Right cardiac atrium (tissue), 5 donors: Measurements from ENCODE around the gene KSR1. TPM values are rescaled to one million over a fixed set of nuclear protein-coding genes. Genes with fewer than 3 reads are reported as not detected.
A peak's percentile ranks its signal among the peaks of the same experiment; 100 is the strongest.
"Not testable (repeated sequence)": the region's sequence is repeated elsewhere in the genome, so short reads cannot be mapped to it uniquely, and the experiment has no call there.

Experiments used
- ATAC-seq, 2 donors: fragments of 200-7000 bp; cut with Tn5 transposase; one replicate each; pipeline versions ENCODE4 v1.8.0 to v1.9.1; 2020; ENCODE audit warnings: moderate library complexity in 2 of 2, mild to moderate bottlenecking in 1 of 2
- DNase-seq, 3 donors: peaks; one replicate each; pipeline ENCODE4 v3.0.0-alpha.2; 2020
- H3K27ac ChIP-seq: one replicate; pipeline ENCODE4 v1.5.1; 2013; ENCODE audit warnings: mild to moderate bottlenecking, low read length, control low read depth, moderate library complexity
- H3K27me3 ChIP-seq: one replicate; pipeline ENCODE4 v1.6.1; 2013; ENCODE audit not compliant: control insufficient read depth, insufficient read depth
- H3K4me1 ChIP-seq: one replicate; pipeline ENCODE4 v1.6.1; 2013; ENCODE audit warnings: low read length; ENCODE audit not compliant: control insufficient read depth, insufficient read depth
- H3K4me3 ChIP-seq: one replicate; pipeline ENCODE4 v1.5.1; 2013; ENCODE audit warnings: low read length, control low read depth
- H3K9me3 ChIP-seq: one replicate; pipeline ENCODE4 v1.6.1; 2013; ENCODE audit warnings: low read length; ENCODE audit not compliant: control insufficient read depth
- WGBS: extraction: QIAGEN DNeasy Blood & Tissue Kit; methylation state at CpG from one replicate; pipeline ENCODE4 v1.1.7; 2013; 5-methylcytosine and 5-hydroxymethylcytosine counted together
- intact Hi-C, 4 donors: fragments of 100-400 bp; cut with DNase I; formaldehyde crosslinking; loops; one replicate each; pipeline versions ENCODE4 v1.11.0 to v1.14.0; 2022 to 2023
- polyA plus RNA-seq: library from polyadenylated mRNA; stranded (reverse); fragments of 200-250 nt; gene quantifications from one replicate; pipeline ENCODE4 v1.2.3, GENCODE V29; 2013
- total RNA-seq, 4 donors: library from RNA; stranded (reverse); fragmentation: NEBNext Ultra II Directional; extraction: Animal tissue kit (Norgen Biotek cat#: 25700); gene quantifications; one replicate each; pipeline ENCODE4 v1.2.1, GENCODE V29; 2021
- donor health status: healthy with polysubstance abuse.
- donor health status: DM: no; HTN: yes; CAD: no.
- donor health status: DM: no; HTN: no; CAD: no.
- donor health status: DM: no; HTN: yes; CAD: no; lungs with severe emphysema.
- donor health status: DM: yes; HTN: yes; CAD: no.

Gene KSR1
- total and polyA plus RNA-seq, 5 donors: 8.7 to 22.7 (median 13.1) TPM

- Histone ChIP-seq H3K4me1 (no peaks in the 10 kb centered on the region), H3K4me3 (no peak overlapping the region), H3K27me3 (no peaks in the 10 kb centered on the region), H3K27ac (no peak overlapping the region), H3K9me3 (no peaks in the 10 kb centered on the region)
- intact Hi-C loops: no loop called here
- DNase-seq: peak in 2 of 3 donors; percentile 6 to 22
- 86% methylated on average over 10 of the region's 10 CpGs for WGBS
- ATAC-seq: no peak
Observed at GRCh38 chr17:27621942-27622559, 165.8 kb downstream of the KSR1 start.

- Histone ChIP-seq H3K4me1 (no peaks in the 10 kb centered on the region), H3K4me3 (no peak overlapping the region), H3K9me3 (no peaks in the 10 kb centered on the region), H3K27ac (no peak overlapping the region), H3K27me3 (no peaks in the 10 kb centered on the region)
- peak in 2 of 3 donors; percentile 72 to 81 for DNase-seq
- intact Hi-C loops: no loop called here
- peak in 1 of 2 donors; percentile 66 for ATAC-seq
- 75% methylated on average over 4 of the region's 4 CpGs for WGBS
Observed at GRCh38 chr17:27622986-27623385, 166.7 kb downstream of the KSR1 start.

GRCh38 chr17:27623614-27624013 is 167.4 kb downstream of the KSR1 start:
- ATAC-seq (no peak), DNase-seq (peak in 2 of 3 donors; percentile 35 to 47)
- 76% methylated on average over 6 of the region's 6 CpGs for WGBS
- no peak overlapping the region for H3K27ac ChIP-seq
- intact Hi-C loops: no loop called here
- no peaks in the 10 kb centered on the region for H3K9me3 ChIP-seq
- H3K27me3 ChIP-seq: no peaks in the 10 kb centered on the region
- H3K4me1 ChIP-seq: no peaks in the 10 kb centered on the region
- no peak overlapping the region for H3K4me3 ChIP-seq

GRCh38 chr17:27624539-27624938 is 168.3 kb downstream of the KSR1 start:
- Histone ChIP-seq H3K4me3 (no peak overlapping the region), H3K27me3 (no peaks in the 10 kb centered on the region), H3K27ac (no peak overlapping the region), H3K4me1 (no peaks in the 10 kb centered on the region), H3K9me3 (no peaks in the 10 kb centered on the region)
- 78% methylated on average over 3 of the region's 3 CpGs for WGBS
- ATAC-seq (peak in 1 of 2 donors; percentile 27), DNase-seq (peak in 2 of 3 donors; percentile 29 to 41)
- intact Hi-C loops: no loop called here

- Histone ChIP-seq H3K27ac (no peak overlapping the region), H3K4me1 (no peaks in the 10 kb centered on the region), H3K9me3 (no peaks in the 10 kb centered on the region), H3K27me3 (no peaks in the 10 kb centered on the region), H3K4me3 (no peak overlapping the region)
- ATAC-seq (no peak), DNase-seq (no peak)
- intact Hi-C loops: no loop called here
- 89% methylated on average over 5 of the region's 5 CpGs for WGBS
Observed at GRCh38 chr17:27625856-27626255, 169.6 kb downstream of the KSR1 start.

- H3K4me1 ChIP-seq: peaks cover 2% of the 10 kb centered on the region
- WGBS: 90% methylated on average over 10 of the region's 10 CpGs
- peak in 2 of 3 donors; percentile 9 to 26 for DNase-seq
- no peaks in the 10 kb centered on the region for H3K9me3 ChIP-seq
- ATAC-seq: no peak
- H3K4me3 ChIP-seq: no peak overlapping the region
- intact Hi-C loops: no loop called here
- no peaks in the 10 kb centered on the region for H3K27me3 ChIP-seq
- no peak overlapping the region for H3K27ac ChIP-seq
Observed at GRCh38 chr17:27627514-27627913, 171.3 kb downstream of the KSR1 start.

- ATAC-seq: no peak
- intact Hi-C loops: no loop called here
- Histone ChIP-seq H3K4me3 (no peak overlapping the region), H3K9me3 (no peaks in the 10 kb centered on the region), H3K4me1 (peaks cover 7% of the 10 kb centered on the region), H3K27me3 (no peaks in the 10 kb centered on the region), H3K27ac (no peak overlapping the region)
- WGBS: 92% methylated on average over 5 of the region's 5 CpGs
- peak in 1 of 3 donors; percentile 6 for DNase-seq
Observed at GRCh38 chr17:27628376-27628775, 172.1 kb downstream of the KSR1 start.

- H3K27me3 ChIP-seq, H3K4me3 ChIP-seq, ATAC-seq, H3K9me3 ChIP-seq, DNase-seq, intact Hi-C loops, H3K27ac ChIP-seq: not testable (repeated sequence)
- peaks cover 12% of the 10 kb centered on the region for H3K4me1 ChIP-seq
- WGBS: 89% methylated on average over 3 of the region's 3 CpGs
Observed at GRCh38 chr17:27629260-27629659, 173.0 kb downstream of the KSR1 start.

GRCh38 chr17:27630607-27631410 is 174.6 kb downstream of the KSR1 start, which contains the start of gene LGALS9:
TSS of gene LGALS9 (plus strand) at chr17:27631188. CDS start at chr17:27631266, 78 bp downstream.
- DNase-seq (peak in 2 of 3 donors; percentile 69 to 72), ATAC-seq (peak; percentile 36 to 62)
- WGBS: 44% methylated on average over 10 of the region's 10 CpGs
- Histone ChIP-seq H3K9me3 (no peaks in the 10 kb centered on the region), H3K4me1 (peaks cover 12% of the 10 kb centered on the region), H3K27ac (peak within 1 kb of the TSS; percentile 85), H3K4me3 (peak within 1 kb of the TSS; percentile 51), H3K27me3 (no peaks in the 10 kb centered on the region)
- intact Hi-C loops: no loop called here

GRCh38 chr17:27631411-27631760 is 175.1 kb downstream of the KSR1 start:
- ATAC-seq (no peak), DNase-seq (no peak)
- intact Hi-C loops: no loop called here
- Histone ChIP-seq H3K27me3 (no peaks in the 10 kb centered on the region), H3K4me3 (peak overlapping the region; percentile 51), H3K27ac (peak overlapping the region; percentile 85), H3K9me3 (no peaks in the 10 kb centered on the region), H3K4me1 (peaks cover 12% of the 10 kb centered on the region)
- WGBS: 50% methylated on average over 6 of the region's 6 CpGs
